ENCODE results near the gene RCL1.

DNA sequence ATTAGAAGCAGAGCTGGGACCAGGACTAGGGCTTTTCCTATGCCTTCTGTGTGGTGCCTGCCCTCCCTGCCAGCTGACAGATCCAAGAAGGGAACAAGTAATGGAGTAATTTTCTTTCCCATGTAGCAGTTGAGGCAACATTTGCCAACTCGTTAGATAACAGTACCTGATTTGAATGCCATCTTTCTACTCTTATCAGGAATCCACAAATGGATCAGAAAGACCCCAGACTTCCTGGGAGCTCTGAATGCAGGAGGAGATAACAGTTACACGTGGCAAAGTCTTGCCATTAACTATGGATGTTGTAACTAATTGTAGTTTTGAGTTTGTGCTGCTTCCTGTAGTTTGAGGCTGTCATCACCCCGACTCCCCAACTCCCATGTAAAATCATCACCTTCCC lies 39.2 kb downstream of the RCL1 start:
- TF ChIP-seq, protein P1, sequence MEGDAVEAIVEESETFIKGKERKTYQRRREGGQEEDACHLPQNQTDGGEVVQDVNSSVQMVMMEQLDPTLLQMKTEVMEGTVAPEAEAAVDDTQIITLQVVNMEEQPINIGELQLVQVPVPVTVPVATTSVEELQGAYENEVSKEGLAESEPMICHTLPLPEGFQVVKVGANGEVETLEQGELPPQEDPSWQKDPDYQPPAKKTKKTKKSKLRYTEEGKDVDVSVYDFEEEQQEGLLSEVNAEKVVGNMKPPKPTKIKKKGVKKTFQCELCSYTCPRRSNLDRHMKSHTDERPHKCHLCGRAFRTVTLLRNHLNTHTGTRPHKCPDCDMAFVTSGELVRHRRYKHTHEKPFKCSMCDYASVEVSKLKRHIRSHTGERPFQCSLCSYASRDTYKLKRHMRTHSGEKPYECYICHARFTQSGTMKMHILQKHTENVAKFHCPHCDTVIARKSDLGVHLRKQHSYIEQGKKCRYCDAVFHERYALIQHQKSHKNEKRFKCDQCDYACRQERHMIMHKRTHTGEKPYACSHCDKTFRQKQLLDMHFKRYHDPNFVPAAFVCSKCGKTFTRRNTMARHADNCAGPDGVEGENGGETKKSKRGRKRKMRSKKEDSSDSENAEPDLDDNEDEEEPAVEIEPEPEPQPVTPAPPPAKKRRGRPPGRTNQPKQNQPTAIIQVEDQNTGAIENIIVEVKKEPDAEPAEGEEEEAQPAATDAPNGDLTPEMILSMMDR (IDR thresholded peaks at IDR 0.05): no peak
- TF ChIP-seq EP300 (IDR thresholded peaks at IDR 0.05) (no peak), POLR2A (IDR thresholded peaks at IDR 0.05) (no peak)
